Transverse colon (tissue), 4 donors: ENCODE results near the gene IFT122. TPM values are rescaled to one million over a fixed set of nuclear protein-coding genes. Genes with fewer than 3 reads are reported as not detected.

Experiments
- DNase-seq: peaks from one replicate; pipeline ENCODE4 v3.0.0-alpha.2; 2019
- H3K27ac ChIP-seq, 4 donors: fragments of 200-600 bp; sonication (generic); 2 replicates each; pipeline ENCODE4 v1.5.1; 2016 to 2018; ENCODE audit warnings: inconsistent platforms in 4 of 4
- H3K27me3 ChIP-seq: fragments of 200-600 bp; sonication (generic); 2 replicates; pipeline ENCODE4 v1.5.1; 2017; ENCODE audit warnings: inconsistent platforms
- H3K36me3 ChIP-seq, 4 donors: fragments of 200-600 bp; sonication (generic); 2 replicates each; pipeline ENCODE4 v1.5.1; 2017 to 2019; ENCODE audit warnings: inconsistent platforms in 4 of 4
- H3K4me1 ChIP-seq, 4 donors: fragments of 200-600 bp; sonication (generic); 2 replicates each; pipeline ENCODE4 v1.5.1; 2017 to 2020; ENCODE audit warnings: inconsistent platforms in 4 of 4
- H3K4me3 ChIP-seq, 4 donors: fragments of 200-600 bp; sonication (generic); 1 replicate in 1 of 4; 2 replicates in 3 of 4; pipeline versions ENCODE4 v1.5.1 to v1.6.1; 2017 to 2019; ENCODE audit warnings: inconsistent platforms in 4 of 4
- H3K9me3 ChIP-seq, 2 donors: fragments of 200-600 bp; sonication (generic); 2 replicates each; pipeline ENCODE4 v1.5.1; 2017 to 2019; ENCODE audit warnings: inconsistent platforms in 2 of 2
- CTCF ChIP-seq, 5 experiments: fragments of 200-600 bp in 3 of 5; fragments of 450-650 bp in 2 of 5; sonication (generic) in 3 of 5; IDR thresholded peaks; 1 replicate in 2 of 5; 2 replicates in 3 of 5; pipeline ENCODE4 v1.5.1; 2016 to 2017; ENCODE audit warnings: antibody characterized with exemption in 5 of 5, inconsistent platforms in 3 of 5, mild to moderate bottlenecking in 2 of 5, moderate library complexity in 1 of 5
- EP300 ChIP-seq: sonication (generic); formaldehyde crosslinking; IDR thresholded peaks from one replicate; pipeline ENCODE4 v1.6.1; 2017; ENCODE audit warnings: antibody characterized with exemption, low read depth
- POLR2A ChIP-seq: fragments of 450-650 bp; IDR thresholded peaks from one replicate; pipeline ENCODE4 v1.6.1; 2016; ENCODE audit warnings: antibody characterized with exemption, mild to moderate bottlenecking, moderate library complexity
- POLR2AphosphoS5 ChIP-seq, 3 donors: sonication (generic); formaldehyde crosslinking; IDR thresholded peaks; one replicate each; pipeline ENCODE4 v1.6.1; 2016; ENCODE audit warnings: antibody characterized with exemption in 3 of 3
- WGBS, 2 donors: methylation state at CpG; one replicate each; pipeline ENCODE4 v1.1.5; 2018; ENCODE audit warnings: low coverage in 1 of 2; 5-methylcytosine and 5-hydroxymethylcytosine counted together
- in situ Hi-C, 4 donors: fragments of 200-750 bp; cut with MboI; loops; one replicate each; pipeline versions ENCODE4 v1.15.0 to v1.15.1; 2017; ENCODE audit warnings: low sequenced_read_pairs in 3 of 4, low pct_ligation_motif_present in 1 of 4, low pct_unique_long_range_greater_than_20kb in 1 of 4
- intact Hi-C: fragments of 100-400 bp; cut with DNase I; formaldehyde crosslinking; loops from one replicate; pipeline ENCODE4 v1.15.1; 2023; ENCODE audit warnings: low total_unique reads
- total RNA-seq, 4 donors: library from RNA; depleted of rRNA; stranded (reverse); fragments of >200 nt; gene quantifications; one replicate each; pipeline ENCODE4 v1.1.0, GENCODE V29; 2016

The IFT122 gene
- total RNA-seq, 4 donors from 2014 or later = 15.0 to 77.6 (median 16.7) TPM

GRCh38 chr3:129518038-129518561 lies 78.1 kb downstream of the IFT122 start:
- no peaks in the 10 kb centered on the region for H3K9me3 ChIP-seq
- no peak overlapping the region for H3K27ac ChIP-seq
- in situ Hi-C loops (no loop called here), intact Hi-C loops (no loop called here)
- no peak overlapping the region for H3K4me3 ChIP-seq
- no peaks in the 10 kb centered on the region for H3K36me3 ChIP-seq
- no peaks in the 10 kb centered on the region for H3K4me1 ChIP-seq
- 90% methylated on average over 7 of the region's 8 CpGs; no CpG with 5 or more reads in 1 of the 2 donors for WGBS, 2 donors
- no peak for DNase-seq
- H3K27me3 ChIP-seq = no peaks in the 10 kb centered on the region
- TF ChIP-seq POLR2A = no peak
- no peak for TF ChIP-seq EP300
- TF ChIP-seq POLR2AphosphoS5 (IDR thresholded peaks at IDR 0.05) = no peak
- no peak for TF ChIP-seq CTCF (IDR thresholded peaks at IDR 0.05)

DNA sequence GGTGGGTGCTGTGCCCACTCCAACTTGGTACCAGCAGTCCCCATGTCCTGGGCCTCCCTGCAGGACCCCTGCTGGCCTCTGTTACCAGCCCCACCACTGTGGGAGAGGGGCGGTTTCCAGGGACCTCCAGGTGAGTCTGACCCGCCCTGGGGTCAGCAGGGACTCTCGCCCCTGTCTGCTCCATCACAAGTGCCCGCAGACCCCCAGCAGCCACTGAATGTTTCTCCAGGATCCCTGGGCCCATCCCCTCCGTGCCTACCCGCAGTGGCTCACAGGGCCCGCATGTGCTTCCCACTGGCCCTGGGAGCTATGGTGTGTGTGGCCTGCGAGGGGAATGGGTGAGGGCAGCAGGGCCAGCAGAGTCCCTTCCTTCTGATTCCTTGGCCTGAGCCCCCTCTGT lies 78.6 kb downstream of the IFT122 start:
- no peak overlapping the region for H3K4me3 ChIP-seq
- H3K27ac ChIP-seq = no peak overlapping the region
- in situ Hi-C loops (no loop called here), intact Hi-C loops (no loop called here)
- no peaks in the 10 kb centered on the region for H3K9me3 ChIP-seq
- H3K27me3 ChIP-seq = no peaks in the 10 kb centered on the region
- no peaks in the 10 kb centered on the region for H3K4me1 ChIP-seq
- TF ChIP-seq POLR2A = no peak
- no peak for TF ChIP-seq POLR2AphosphoS5 (IDR thresholded peaks at IDR 0.05)
- no peak for TF ChIP-seq EP300
- TF ChIP-seq CTCF (IDR thresholded peaks at IDR 0.05) = no peak
- no peak for DNase-seq
- 95% methylated on average over 8 of the region's 8 CpGs; no CpG with 5 or more reads in 1 of the 2 donors for WGBS, 2 donors
- no peaks in the 10 kb centered on the region for H3K36me3 ChIP-seq

- no peak overlapping the region for H3K4me3 ChIP-seq
- 96% methylated on average over 10 of the region's 10 CpGs; no CpG with 5 or more reads in 1 of the 2 donors for WGBS, 2 donors
- TF ChIP-seq EP300 = no peak
- TF ChIP-seq POLR2AphosphoS5 (IDR thresholded peaks at IDR 0.05) = no peak
- TF ChIP-seq POLR2A = no peak
- no peak for TF ChIP-seq CTCF (IDR thresholded peaks at IDR 0.05)
- DNase-seq = no peak
- no peaks in the 10 kb centered on the region for H3K9me3 ChIP-seq
- intact Hi-C loops = no loop called here
- H3K4me1 ChIP-seq = no peaks in the 10 kb centered on the region
- in situ Hi-C loops = no loop called here
- no peak overlapping the region for H3K27ac ChIP-seq
- no peaks in the 10 kb centered on the region for H3K36me3 ChIP-seq
- no peaks in the 10 kb centered on the region for H3K27me3 ChIP-seq
These were observed 79.4 kb downstream of the IFT122 start for GRCh38 chr3:129519449-129519848.

GRCh38 chr3:129519896-129520715 lies 80.1 kb downstream of the IFT122 start:
- DNase-seq = no peak
- 92 to 95% methylated on average over 7 to 15 of the region's 15 CpGs for WGBS, 2 donors
- Histone ChIP-seq H3K9me3 (no peaks in the 10 kb centered on the region), H3K27me3 (no peaks in the 10 kb centered on the region), H3K4me3 (no peak overlapping the region), H3K4me1 (no peaks in the 10 kb centered on the region), H3K36me3 (no peaks in the 10 kb centered on the region), H3K27ac (no peak overlapping the region)
- no peak for TF ChIP-seq CTCF (IDR thresholded peaks at IDR 0.05)
- no peak for TF ChIP-seq EP300
- no peak for TF ChIP-seq POLR2AphosphoS5 (IDR thresholded peaks at IDR 0.05)
- no peak for TF ChIP-seq POLR2A
- intact Hi-C loops (no loop called here), in situ Hi-C loops (no loop called here)
